ENCODE measurements around the gene ATAD2B.

GRCh38 chr2:23751747-23752265 is 175.1 kb downstream of the ATAD2B start:
- TF ChIP-seq CTCF (IDR thresholded peaks at IDR 0.05) (no peak), POLR2AphosphoS5 (IDR thresholded peaks at IDR 0.05) (no peak), POLR2A (IDR thresholded peaks at IDR 0.05) (no peak), EP300 (IDR thresholded peaks at IDR 0.05) (no peak)
